Measurements from ENCODE around the gene MSH2. TPM values are rescaled to one million over a fixed set of nuclear protein-coding genes. Genes with fewer than 3 reads are reported as not detected.
A peak's percentile ranks its signal among the peaks of the same experiment; 100 is the strongest.

MSH2 gene
- total RNA-seq, 1 donor from 2014 or later = 16.0 TPM

GRCh38 chr2:47525167-47525566 is 122.2 kb downstream of the MSH2 start:
- FAIRE-seq (no peak), DNase-seq (ENCODE audit: low read depth) (no peak)
- no peak overlapping the region for H2AFZ ChIP-seq (ENCODE audit: low read depth, low read length)
- H3K36me3 ChIP-seq (ENCODE audit: insufficient read depth, low read length) = no peaks in the 10 kb centered on the region
- H3K79me2 ChIP-seq (ENCODE audit: insufficient read depth, low read length) = no peaks in the 10 kb centered on the region
- H3K9me3 ChIP-seq (ENCODE audit: insufficient read depth, low read depth, low read length) = no peaks in the 10 kb centered on the region
- no peaks in the 10 kb centered on the region for H3K27me3 ChIP-seq (ENCODE audit: insufficient read depth, low read length)
- H3K4me2 ChIP-seq (ENCODE audit: low read length) = no peak overlapping the region
- peaks cover 29% of the 10 kb centered on the region for H3K27me3 Mint-ChIP-seq (ENCODE audit: low read depth, unreplicated experiment)
- H3K9ac ChIP-seq (ENCODE audit: low read length) = no peak overlapping the region
- H3K9me3 Mint-ChIP-seq (ENCODE audit: unreplicated experiment) = no peaks in the 10 kb centered on the region
- TF ChIP-seq CTCF (IDR thresholded peaks at IDR 0.05; ENCODE audit: insufficient read depth, low read depth, low read length) = no peak
- no peak for TF ChIP-seq EZH2 (IDR thresholded peaks at IDR 0.05; ENCODE audit: insufficient read depth, low read length)
- no peaks in the 10 kb centered on the region for H3K36me3 Mint-ChIP-seq (ENCODE audit: low read depth, unreplicated experiment)
- no peak overlapping the region for H3K4me3 Mint-ChIP-seq (ENCODE audit: unreplicated experiment)
- H3K4me3 ChIP-seq (ENCODE audit: insufficient read depth, low read depth, low read length) = no peak overlapping the region
- no peaks in the 10 kb centered on the region for H4K20me1 ChIP-seq (ENCODE audit: insufficient read depth, low read length)
- H3K4me1 Mint-ChIP-seq (ENCODE audit: low read depth, unreplicated experiment) = peaks cover 2% of the 10 kb centered on the region
- peaks cover 13% of the 10 kb centered on the region for H3K4me1 ChIP-seq (ENCODE audit: insufficient read depth, low read length)
- no peak overlapping the region for H3K27ac Mint-ChIP-seq (ENCODE audit: unreplicated experiment)
- no peak overlapping the region for H3K27ac ChIP-seq (ENCODE audit: low read depth, low read length)

DNA sequence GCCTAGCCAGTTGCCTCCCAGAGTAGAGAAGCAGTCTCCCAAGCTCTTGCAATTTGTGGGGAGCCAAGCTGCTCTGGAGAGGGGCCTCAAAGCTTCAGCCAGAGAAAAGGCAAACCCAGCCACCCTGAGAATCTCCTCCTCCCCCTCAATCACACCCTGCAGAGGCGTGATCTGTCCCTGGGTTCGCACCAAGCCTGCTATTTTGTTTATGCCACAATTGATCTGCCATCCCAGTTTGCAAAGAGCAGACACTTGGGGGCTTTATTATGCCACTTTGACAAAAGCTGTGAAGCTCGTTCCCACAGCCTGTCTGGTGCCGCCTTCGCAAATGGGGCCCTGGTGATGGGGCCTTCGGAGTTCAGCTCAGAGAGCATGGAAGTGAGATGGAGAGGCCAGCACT is 125.5 kb downstream of the MSH2 start:
- Histone ChIP-seq H3K4me3 (ENCODE audit: insufficient read depth, low read depth, low read length) (no peak overlapping the region), H3K4me2 (ENCODE audit: low read length) (no peak overlapping the region), H3K27ac (ENCODE audit: low read depth, low read length) (no peak overlapping the region), H4K20me1 (ENCODE audit: insufficient read depth, low read length) (no peaks in the 10 kb centered on the region), H3K36me3 (ENCODE audit: insufficient read depth, low read length) (no peaks in the 10 kb centered on the region), H3K4me1 (ENCODE audit: insufficient read depth, low read length) (peaks cover 10% of the 10 kb centered on the region), H2AFZ (ENCODE audit: low read depth, low read length) (no peak overlapping the region), H3K27me3 (ENCODE audit: insufficient read depth, low read length) (no peaks in the 10 kb centered on the region), H3K79me2 (ENCODE audit: insufficient read depth, low read length) (no peaks in the 10 kb centered on the region), H3K9ac (ENCODE audit: low read length) (no peak overlapping the region), H3K9me3 (ENCODE audit: insufficient read depth, low read depth, low read length) (no peaks in the 10 kb centered on the region)
- TF ChIP-seq EZH2 (IDR thresholded peaks at IDR 0.05; ENCODE audit: insufficient read depth, low read length) (no peak), CTCF (IDR thresholded peaks at IDR 0.05; ENCODE audit: insufficient read depth, low read depth, low read length) (no peak)
- no peak for FAIRE-seq
- Mint-ChIP-seq H3K36me3 (ENCODE audit: low read depth, unreplicated experiment) (no peaks in the 10 kb centered on the region), H3K27me3 (ENCODE audit: low read depth, unreplicated experiment) (peaks cover 15% of the 10 kb centered on the region), H3K4me1 (ENCODE audit: low read depth, unreplicated experiment) (peaks cover 3% of the 10 kb centered on the region), H3K4me3 (ENCODE audit: unreplicated experiment) (no peak overlapping the region), H3K27ac (ENCODE audit: unreplicated experiment) (no peak overlapping the region), H3K9me3 (ENCODE audit: unreplicated experiment) (no peaks in the 10 kb centered on the region)
- no peak for DNase-seq (ENCODE audit: low read depth)

DNA sequence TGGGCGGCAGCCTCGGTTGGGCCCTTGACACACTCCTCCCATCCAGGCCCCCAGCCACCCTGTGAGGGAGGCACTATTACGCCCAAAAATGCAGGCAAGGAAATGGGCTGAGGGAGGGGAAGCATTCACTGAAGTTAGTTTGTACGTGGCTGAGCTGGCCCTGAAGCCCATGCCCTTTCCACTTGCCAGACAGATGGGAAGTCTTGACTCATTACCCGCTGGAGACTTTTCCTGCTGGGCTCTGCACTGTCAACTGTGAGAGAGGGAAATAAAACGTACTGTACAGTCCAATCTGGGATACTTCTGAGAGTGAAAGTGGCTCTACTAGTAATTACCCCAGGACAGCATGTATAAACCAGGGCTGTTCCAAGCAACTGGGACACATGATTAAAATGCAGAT is 125.9 kb downstream of the MSH2 start:
- Histone ChIP-seq H3K36me3 (ENCODE audit: insufficient read depth, low read length) (no peaks in the 10 kb centered on the region), H3K4me3 (ENCODE audit: insufficient read depth, low read depth, low read length) (no peak overlapping the region), H3K9ac (ENCODE audit: low read length) (no peak overlapping the region), H3K27me3 (ENCODE audit: insufficient read depth, low read length) (no peaks in the 10 kb centered on the region), H3K4me2 (ENCODE audit: low read length) (peak overlapping the region; percentile 23), H3K9me3 (ENCODE audit: insufficient read depth, low read depth, low read length) (no peaks in the 10 kb centered on the region), H3K27ac (ENCODE audit: low read depth, low read length) (no peak overlapping the region), H3K79me2 (ENCODE audit: insufficient read depth, low read length) (no peaks in the 10 kb centered on the region), H2AFZ (ENCODE audit: low read depth, low read length) (no peak overlapping the region), H4K20me1 (ENCODE audit: insufficient read depth, low read length) (no peaks in the 10 kb centered on the region), H3K4me1 (ENCODE audit: insufficient read depth, low read length) (peaks cover 14% of the 10 kb centered on the region)
- Mint-ChIP-seq H3K36me3 (ENCODE audit: low read depth, unreplicated experiment) (no peaks in the 10 kb centered on the region), H3K9me3 (ENCODE audit: unreplicated experiment) (no peaks in the 10 kb centered on the region), H3K4me3 (ENCODE audit: unreplicated experiment) (no peak overlapping the region), H3K4me1 (ENCODE audit: low read depth, unreplicated experiment) (peaks cover 7% of the 10 kb centered on the region), H3K27ac (ENCODE audit: unreplicated experiment) (no peak overlapping the region), H3K27me3 (ENCODE audit: low read depth, unreplicated experiment) (peaks cover 17% of the 10 kb centered on the region)
- DNase-seq (ENCODE audit: low read depth) = peak; percentile 36
- no peak for FAIRE-seq
- no peak for TF ChIP-seq EZH2 (IDR thresholded peaks at IDR 0.05; ENCODE audit: insufficient read depth, low read length)
- TF ChIP-seq CTCF (IDR thresholded peaks at IDR 0.05; ENCODE audit: insufficient read depth, low read depth, low read length) = no peak

All from astrocyte (in vitro differentiated cells and primary cell).